ENCODE data around the gene CHMP1B.
A peak's percentile ranks its signal among the peaks of the same experiment; 100 is the strongest.

DNA sequence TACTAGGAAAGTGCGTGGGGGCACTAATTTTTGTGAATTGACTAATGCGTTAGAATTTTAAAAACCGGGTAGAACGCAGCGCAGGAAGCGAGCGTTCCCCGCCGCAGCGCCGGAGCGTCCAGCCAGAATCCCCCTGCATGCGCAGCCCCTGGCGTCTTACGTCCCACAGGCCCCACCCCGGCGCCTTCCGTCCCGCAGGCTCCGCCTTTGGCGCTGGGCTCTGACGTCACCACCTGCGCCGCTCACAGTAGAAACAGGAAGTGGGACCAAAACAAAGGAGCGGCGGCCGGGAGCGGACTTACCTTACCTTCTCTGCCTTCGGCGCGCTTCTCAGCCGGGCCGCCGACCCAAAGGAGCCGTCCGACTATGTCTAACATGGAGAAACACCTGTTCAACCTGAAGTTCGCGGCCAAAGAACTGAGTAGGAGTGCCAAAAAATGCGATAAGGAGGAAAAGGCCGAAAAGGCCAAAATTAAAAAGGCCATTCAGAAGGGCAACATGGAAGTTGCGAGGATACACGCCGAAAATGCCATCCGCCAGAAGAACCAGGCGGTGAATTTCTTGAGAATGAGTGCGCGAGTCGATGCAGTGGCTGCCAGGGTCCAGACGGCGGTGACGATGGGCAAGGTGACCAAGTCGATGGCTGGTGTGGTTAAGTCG lies at the start of gene CHMP1B:
- TF ChIP-seq, protein P1, sequence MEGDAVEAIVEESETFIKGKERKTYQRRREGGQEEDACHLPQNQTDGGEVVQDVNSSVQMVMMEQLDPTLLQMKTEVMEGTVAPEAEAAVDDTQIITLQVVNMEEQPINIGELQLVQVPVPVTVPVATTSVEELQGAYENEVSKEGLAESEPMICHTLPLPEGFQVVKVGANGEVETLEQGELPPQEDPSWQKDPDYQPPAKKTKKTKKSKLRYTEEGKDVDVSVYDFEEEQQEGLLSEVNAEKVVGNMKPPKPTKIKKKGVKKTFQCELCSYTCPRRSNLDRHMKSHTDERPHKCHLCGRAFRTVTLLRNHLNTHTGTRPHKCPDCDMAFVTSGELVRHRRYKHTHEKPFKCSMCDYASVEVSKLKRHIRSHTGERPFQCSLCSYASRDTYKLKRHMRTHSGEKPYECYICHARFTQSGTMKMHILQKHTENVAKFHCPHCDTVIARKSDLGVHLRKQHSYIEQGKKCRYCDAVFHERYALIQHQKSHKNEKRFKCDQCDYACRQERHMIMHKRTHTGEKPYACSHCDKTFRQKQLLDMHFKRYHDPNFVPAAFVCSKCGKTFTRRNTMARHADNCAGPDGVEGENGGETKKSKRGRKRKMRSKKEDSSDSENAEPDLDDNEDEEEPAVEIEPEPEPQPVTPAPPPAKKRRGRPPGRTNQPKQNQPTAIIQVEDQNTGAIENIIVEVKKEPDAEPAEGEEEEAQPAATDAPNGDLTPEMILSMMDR (IDR thresholded peaks at IDR 0.05), result peak in 2 of 4 experiments; percentile 28 to 36
- peak; percentile 98 for TF ChIP-seq POLR2A (IDR thresholded peaks at IDR 0.05)
